Measurements from ENCODE around the gene AKAP8L.
A peak's percentile ranks its signal among the peaks of the same experiment; 100 is the strongest.
"Not testable (repeated sequence)": the region's sequence is repeated elsewhere in the genome, so short reads cannot be mapped to it uniquely, and the experiment has no call there.

The AKAP8L gene

GRCh38 chr19:15424692-15425272 is 6.0 kb upstream of the AKAP8L start:
- DNase-seq (no peak), ATAC-seq (replicated peaks) (no peak)
- peaks cover 4% of the 10 kb centered on the region for H3K36me3 Mint-ChIP-seq (ENCODE audit: insufficient read depth)
- H3K9me3 Mint-ChIP-seq = no peaks in the 10 kb centered on the region
- peaks cover 6 to 9% of the 10 kb centered on the region in 2 donors for H3K4me1 Mint-ChIP-seq (ENCODE audit: low read depth in 2 of 2)
- H3K27ac Mint-ChIP-seq = no peak overlapping the region
- H3K27me3 Mint-ChIP-seq = no peaks in the 10 kb centered on the region
- no peak overlapping the region for H3K4me3 Mint-ChIP-seq

- Mint-ChIP-seq H3K27ac (no peak overlapping the region), H3K36me3 (ENCODE audit: insufficient read depth) (peaks cover 4% of the 10 kb centered on the region), H3K27me3 (no peaks in the 10 kb centered on the region), H3K4me1 (ENCODE audit: low read depth in 2 of 2) (peaks cover 11 to 14% of the 10 kb centered on the region in 2 donors), H3K4me3 (no peak overlapping the region), H3K9me3 (no peaks in the 10 kb centered on the region)
- no peak for DNase-seq
- ATAC-seq (replicated peaks) = no peak
These were observed 5.3 kb upstream of the AKAP8L start for GRCh38 chr19:15424121-15424520.

GRCh38 chr19:15423130-15423529 is 4.3 kb upstream of the AKAP8L start:
- peaks cover 14 to 20% of the 10 kb centered on the region in 2 donors for H3K4me1 Mint-ChIP-seq (ENCODE audit: low read depth in 2 of 2)
- H3K27ac Mint-ChIP-seq = no peak overlapping the region
- no peaks in the 10 kb centered on the region for H3K27me3 Mint-ChIP-seq
- no peak overlapping the region for H3K4me3 Mint-ChIP-seq
- H3K36me3 Mint-ChIP-seq (ENCODE audit: insufficient read depth) = peaks cover 8% of the 10 kb centered on the region
- DNase-seq = no peak
- no peak for ATAC-seq (replicated peaks)
- no peaks in the 10 kb centered on the region for H3K9me3 Mint-ChIP-seq

- DNase-seq (no peak), ATAC-seq (replicated peaks) (no peak)
- Mint-ChIP-seq H3K4me3 (no peak overlapping the region), H3K9me3 (no peaks in the 10 kb centered on the region), H3K27ac (no peak overlapping the region), H3K4me1 (ENCODE audit: low read depth in 2 of 2) (peaks cover 18 to 23% of the 10 kb centered on the region in 2 donors), H3K27me3 (no peaks in the 10 kb centered on the region), H3K36me3 (ENCODE audit: insufficient read depth) (peaks cover 8% of the 10 kb centered on the region)
These were observed 3.7 kb upstream of the AKAP8L start for GRCh38 chr19:15422296-15423075.

GRCh38 chr19:15421721-15422260 is 3.0 kb upstream of the AKAP8L start:
- H3K4me1 Mint-ChIP-seq (ENCODE audit: low read depth in 2 of 2) = peaks cover 19 to 23% of the 10 kb centered on the region in 2 donors
- no peak for ATAC-seq (replicated peaks)
- peaks cover 8% of the 10 kb centered on the region for H3K36me3 Mint-ChIP-seq (ENCODE audit: insufficient read depth)
- no peak for DNase-seq
- H3K9me3 Mint-ChIP-seq = no peaks in the 10 kb centered on the region
- H3K4me3 Mint-ChIP-seq = no peak overlapping the region
- H3K27ac Mint-ChIP-seq = no peak overlapping the region
- H3K27me3 Mint-ChIP-seq = no peaks in the 10 kb centered on the region

GRCh38 chr19:15421136-15421695 is 2.4 kb upstream of the AKAP8L start:
- peaks cover 10% of the 10 kb centered on the region for H3K36me3 Mint-ChIP-seq (ENCODE audit: insufficient read depth)
- H3K9me3 Mint-ChIP-seq = no peaks in the 10 kb centered on the region
- no peaks in the 10 kb centered on the region for H3K27me3 Mint-ChIP-seq
- H3K4me1 Mint-ChIP-seq (ENCODE audit: low read depth in 2 of 2) = peaks cover 25 to 29% of the 10 kb centered on the region in 2 donors
- H3K27ac Mint-ChIP-seq = no peak overlapping the region
- ATAC-seq (replicated peaks) (no peak), DNase-seq (no peak)
- H3K4me3 Mint-ChIP-seq = no peak overlapping the region

GRCh38 chr19:15419413-15420025 is 731 bp upstream of the AKAP8L start:
- peaks cover 18% of the 10 kb centered on the region for H3K36me3 Mint-ChIP-seq (ENCODE audit: insufficient read depth)
- no peak for DNase-seq
- H3K27ac Mint-ChIP-seq = peak overlapping the region; percentile 89 to 99
- H3K4me1 Mint-ChIP-seq (ENCODE audit: low read depth in 2 of 2) = peaks cover 31 to 37% of the 10 kb centered on the region in 2 donors
- peak overlapping the region; percentile 95 to 98 for H3K4me3 Mint-ChIP-seq
- no peaks in the 10 kb centered on the region for H3K27me3 Mint-ChIP-seq
- no peak for ATAC-seq (replicated peaks)
- no peaks in the 10 kb centered on the region for H3K9me3 Mint-ChIP-seq

- peaks cover 36 to 42% of the 10 kb centered on the region in 2 donors for H3K4me1 Mint-ChIP-seq (ENCODE audit: low read depth in 2 of 2)
- no peak for DNase-seq
These were observed 583 bp downstream of the AKAP8L start for GRCh38 chr19:15418231-15418578.

GRCh38 chr19:15417699-15418098 is 1.1 kb downstream of the AKAP8L start:
- Mint-ChIP-seq H3K27me3 (no peaks in the 10 kb centered on the region), H3K4me1 (ENCODE audit: low read depth in 2 of 2) (peaks cover 38 to 46% of the 10 kb centered on the region in 2 donors), H3K9me3 (no peaks in the 10 kb centered on the region), H3K27ac (peak overlapping the region; percentile 89 to 99), H3K36me3 (ENCODE audit: insufficient read depth) (peaks cover 20% of the 10 kb centered on the region), H3K4me3 (peak overlapping the region; percentile 95 to 98)
- no peak for ATAC-seq (replicated peaks)
- DNase-seq = no peak

More at GRCh38 chr19:15418231-15418578, 583 bp downstream of the AKAP8L start:
- peak overlapping the region; percentile 95 to 98 for H3K4me3 Mint-ChIP-seq
- H3K27ac Mint-ChIP-seq = peak overlapping the region; percentile 89 to 99
- no peak for ATAC-seq (replicated peaks)
- no peaks in the 10 kb centered on the region for H3K9me3 Mint-ChIP-seq
- no peaks in the 10 kb centered on the region for H3K27me3 Mint-ChIP-seq
- peaks cover 18% of the 10 kb centered on the region for H3K36me3 Mint-ChIP-seq (ENCODE audit: insufficient read depth)

GRCh38 chr19:15412832-15413231 is 6.0 kb downstream of the AKAP8L start:
- Mint-ChIP-seq H3K27me3 (no peaks in the 10 kb centered on the region), H3K4me1 (ENCODE audit: low read depth in 2 of 2) (peaks cover 26 to 47% of the 10 kb centered on the region in 2 donors), H3K4me3 (peak overlapping the region in 1 of 2 donors; percentile 28), H3K36me3 (ENCODE audit: insufficient read depth) (peaks cover 33% of the 10 kb centered on the region), H3K9me3 (no peaks in the 10 kb centered on the region), H3K27ac (peak overlapping the region in 1 of 2 donors; percentile 20)
- DNase-seq = no peak
- ATAC-seq (replicated peaks) = no peak

- peak overlapping the region in 1 of 2 donors; percentile 23 for H3K27ac Mint-ChIP-seq
These were observed 7.4 kb downstream of the AKAP8L start for GRCh38 chr19:15411351-15411750.

GRCh38 chr19:15404780-15405211 is 14.0 kb downstream of the AKAP8L start:
- H3K4me1 Mint-ChIP-seq (ENCODE audit: low read depth in 2 of 2) = peaks cover 27 to 31% of the 10 kb centered on the region in 2 donors
- peaks cover 49% of the 10 kb centered on the region for H3K36me3 Mint-ChIP-seq (ENCODE audit: insufficient read depth)
- H3K4me3 Mint-ChIP-seq = peak overlapping the region in 1 of 2 donors; percentile 49
- no peaks in the 10 kb centered on the region for H3K9me3 Mint-ChIP-seq
- peak overlapping the region; percentile 65 to 87 for H3K27ac Mint-ChIP-seq
- no peaks in the 10 kb centered on the region for H3K27me3 Mint-ChIP-seq
- DNase-seq (no peak), ATAC-seq (replicated peaks) (no peak)

More at GRCh38 chr19:15411351-15411750, 7.4 kb downstream of the AKAP8L start:
- H3K36me3 Mint-ChIP-seq (ENCODE audit: insufficient read depth) = peaks cover 40% of the 10 kb centered on the region
- H3K4me1 Mint-ChIP-seq (ENCODE audit: low read depth in 2 of 2) = peaks cover 21 to 32% of the 10 kb centered on the region in 2 donors
- not testable (repeated sequence) for DNase-seq; H3K27me3 Mint-ChIP-seq; H3K9me3 Mint-ChIP-seq; H3K4me3 Mint-ChIP-seq; ATAC-seq (replicated peaks)

GRCh38 chr19:15404097-15404779 is 14.6 kb downstream of the AKAP8L start:
- peaks cover 50% of the 10 kb centered on the region for H3K36me3 Mint-ChIP-seq (ENCODE audit: insufficient read depth)
- H3K4me3 Mint-ChIP-seq = peak overlapping the region in 1 of 2 donors; percentile 49
- no peak for DNase-seq
- H3K27me3 Mint-ChIP-seq = no peaks in the 10 kb centered on the region
- peak overlapping the region; percentile 65 to 87 for H3K27ac Mint-ChIP-seq
- no peak for ATAC-seq (replicated peaks)
- peaks cover 26 to 27% of the 10 kb centered on the region in 2 donors for H3K4me1 Mint-ChIP-seq (ENCODE audit: low read depth in 2 of 2)
- no peaks in the 10 kb centered on the region for H3K9me3 Mint-ChIP-seq

Measured in effector memory CD8-positive, alpha-beta T cell (primary cell).